Measurements from ENCODE around the gene RGS7. TPM values are rescaled to one million over a fixed set of nuclear protein-coding genes. Genes with fewer than 3 reads are reported as not detected.
"Not testable (repeated sequence)": the region's sequence is repeated elsewhere in the genome, so short reads cannot be mapped to it uniquely, and the experiment has no call there.

The RGS7 gene
- total RNA-seq, 2 donors from 2014 or later = not detected

- peaks cover 16% of the 10 kb centered on the region for H3K9me3 Mint-ChIP-seq
- H3K27ac Mint-ChIP-seq = no peak overlapping the region
- no peak overlapping the region for H3K4me3 Mint-ChIP-seq
These were observed 153.2 kb downstream of the RGS7 start for GRCh38 chr1:241203817-241204216.

GRCh38 chr1:241202401-241202800 is 154.6 kb downstream of the RGS7 start:
- DNase-seq (ENCODE audit: low spot score) = no peak
- H3K27ac Mint-ChIP-seq = no peak overlapping the region
- no peak overlapping the region for H3K4me3 Mint-ChIP-seq
- no peak for ATAC-seq
- peaks cover 3% of the 10 kb centered on the region for H3K36me3 Mint-ChIP-seq
- H3K9me3 Mint-ChIP-seq = peaks cover 16% of the 10 kb centered on the region
- no peaks in the 10 kb centered on the region for H3K4me1 Mint-ChIP-seq (ENCODE audit: low read depth in 2 of 2)
- H3K27me3 Mint-ChIP-seq = no peaks in the 10 kb centered on the region

More at GRCh38 chr1:241203817-241204216, 153.2 kb downstream of the RGS7 start:
- Mint-ChIP-seq H3K4me1 (ENCODE audit: low read depth in 2 of 2) (no peaks in the 10 kb centered on the region), H3K27me3 (no peaks in the 10 kb centered on the region), H3K36me3 (peaks cover 4% of the 10 kb centered on the region)
- DNase-seq (ENCODE audit: low spot score) (no peak), ATAC-seq (no peak)

GRCh38 chr1:241186716-241187115 is 170.3 kb downstream of the RGS7 start:
- no peaks in the 10 kb centered on the region for H3K27me3 Mint-ChIP-seq
- DNase-seq (ENCODE audit: low spot score) = no peak
- H3K4me1 Mint-ChIP-seq (ENCODE audit: low read depth in 2 of 2) = no peaks in the 10 kb centered on the region
- no peak overlapping the region for H3K27ac Mint-ChIP-seq
- H3K4me3 Mint-ChIP-seq = no peak overlapping the region
- peaks cover 2% of the 10 kb centered on the region for H3K9me3 Mint-ChIP-seq
- H3K36me3 Mint-ChIP-seq = peaks cover 9% of the 10 kb centered on the region
- no peak for ATAC-seq

- Mint-ChIP-seq H3K36me3 (peaks cover 14% of the 10 kb centered on the region), H3K27ac (no peak overlapping the region), H3K9me3 (peaks cover 20% of the 10 kb centered on the region), H3K4me1 (ENCODE audit: low read depth in 2 of 2) (no peaks in the 10 kb centered on the region), H3K4me3 (no peak overlapping the region), H3K27me3 (no peaks in the 10 kb centered on the region)
- ATAC-seq = no peak
- DNase-seq (ENCODE audit: low spot score) = no peak
These were observed 175.0 kb downstream of the RGS7 start for GRCh38 chr1:241181971-241182370.

GRCh38 chr1:241181471-241181870 is 175.5 kb downstream of the RGS7 start:
- Mint-ChIP-seq H3K9me3 (peaks cover 21% of the 10 kb centered on the region), H3K27me3 (no peaks in the 10 kb centered on the region), H3K36me3 (peaks cover 17% of the 10 kb centered on the region), H3K27ac (no peak overlapping the region), H3K4me1 (ENCODE audit: low read depth in 2 of 2) (no peaks in the 10 kb centered on the region), H3K4me3 (no peak overlapping the region)
- DNase-seq (ENCODE audit: low spot score) (no peak), ATAC-seq (no peak)

GRCh38 chr1:241180569-241180968 is 176.4 kb downstream of the RGS7 start:
- ATAC-seq (no peak), DNase-seq (ENCODE audit: low spot score) (no peak)
- H3K4me3 Mint-ChIP-seq = no peak overlapping the region
- no peaks in the 10 kb centered on the region for H3K27me3 Mint-ChIP-seq
- peaks cover 22% of the 10 kb centered on the region for H3K9me3 Mint-ChIP-seq
- H3K4me1 Mint-ChIP-seq (ENCODE audit: low read depth in 2 of 2) = no peaks in the 10 kb centered on the region
- peaks cover 17% of the 10 kb centered on the region for H3K36me3 Mint-ChIP-seq
- no peak overlapping the region for H3K27ac Mint-ChIP-seq

- Mint-ChIP-seq H3K27me3 (no peaks in the 10 kb centered on the region), H3K36me3 (peaks cover 9% of the 10 kb centered on the region), H3K9me3 (peaks cover 23% of the 10 kb centered on the region), H3K4me1 (ENCODE audit: low read depth in 2 of 2) (no peaks in the 10 kb centered on the region), H3K27ac (no peak overlapping the region), H3K4me3 (no peak overlapping the region)
- ATAC-seq (no peak), DNase-seq (ENCODE audit: low spot score) (no peak)
These were observed 179.3 kb downstream of the RGS7 start for GRCh38 chr1:241177660-241178059.

GRCh38 chr1:241172486-241172885 is 184.5 kb downstream of the RGS7 start:
- ATAC-seq (no peak), DNase-seq (ENCODE audit: low spot score) (no peak)
- peaks cover 9% of the 10 kb centered on the region for H3K36me3 Mint-ChIP-seq

GRCh38 chr1:241171991-241172390 is 185.0 kb downstream of the RGS7 start:
- Mint-ChIP-seq H3K36me3 (peaks cover 4% of the 10 kb centered on the region), H3K4me1 (ENCODE audit: low read depth in 2 of 2) (no peaks in the 10 kb centered on the region), H3K9me3 (peaks cover 9% of the 10 kb centered on the region), H3K27me3 (no peaks in the 10 kb centered on the region), H3K27ac (no peak overlapping the region), H3K4me3 (no peak overlapping the region)
- no peak for ATAC-seq
- no peak for DNase-seq (ENCODE audit: low spot score)

More at GRCh38 chr1:241172486-241172885, 184.5 kb downstream of the RGS7 start:
- no peak overlapping the region for H3K4me3 Mint-ChIP-seq
- H3K9me3 Mint-ChIP-seq = peaks cover 12% of the 10 kb centered on the region
- H3K4me1 Mint-ChIP-seq (ENCODE audit: low read depth in 2 of 2) = no peaks in the 10 kb centered on the region
- no peaks in the 10 kb centered on the region for H3K27me3 Mint-ChIP-seq
- H3K27ac Mint-ChIP-seq = no peak overlapping the region

- no peak overlapping the region for H3K27ac Mint-ChIP-seq
- H3K27me3 Mint-ChIP-seq = no peaks in the 10 kb centered on the region
- no peaks in the 10 kb centered on the region for H3K36me3 Mint-ChIP-seq
- H3K9me3 Mint-ChIP-seq = peaks cover 19% of the 10 kb centered on the region
- no peak overlapping the region for H3K4me3 Mint-ChIP-seq
- ATAC-seq = no peak
- DNase-seq (ENCODE audit: low spot score) = no peak
- no peaks in the 10 kb centered on the region for H3K4me1 Mint-ChIP-seq (ENCODE audit: low read depth in 2 of 2)
These were observed 189.8 kb downstream of the RGS7 start for GRCh38 chr1:241167121-241167630.

GRCh38 chr1:241166625-241167024 is 190.4 kb downstream of the RGS7 start:
- no peak overlapping the region for H3K4me3 Mint-ChIP-seq
- no peak overlapping the region for H3K27ac Mint-ChIP-seq
- ATAC-seq (no peak), DNase-seq (ENCODE audit: low spot score) (no peak)
- no peaks in the 10 kb centered on the region for H3K27me3 Mint-ChIP-seq
- no peaks in the 10 kb centered on the region for H3K4me1 Mint-ChIP-seq (ENCODE audit: low read depth in 2 of 2)
- H3K9me3 Mint-ChIP-seq = peaks cover 19% of the 10 kb centered on the region
- no peaks in the 10 kb centered on the region for H3K36me3 Mint-ChIP-seq

GRCh38 chr1:241165256-241165655 is 191.7 kb downstream of the RGS7 start:
- ATAC-seq; H3K4me3 Mint-ChIP-seq; H3K27ac Mint-ChIP-seq; H3K4me1 Mint-ChIP-seq (ENCODE audit: low read depth in 2 of 2); H3K36me3 Mint-ChIP-seq; H3K27me3 Mint-ChIP-seq; DNase-seq (ENCODE audit: low spot score): not testable (repeated sequence)
- H3K9me3 Mint-ChIP-seq = peaks cover 18% of the 10 kb centered on the region

- H3K27ac Mint-ChIP-seq = no peak overlapping the region
These were observed 193.6 kb downstream of the RGS7 start for GRCh38 chr1:241163363-241163762.

GRCh38 chr1:241161188-241161689 is 195.8 kb downstream of the RGS7 start:
- Mint-ChIP-seq H3K9me3 (peaks cover 16% of the 10 kb centered on the region), H3K27me3 (no peaks in the 10 kb centered on the region), H3K4me1 (ENCODE audit: low read depth in 2 of 2) (no peaks in the 10 kb centered on the region), H3K4me3 (no peak overlapping the region), H3K27ac (no peak overlapping the region), H3K36me3 (no peaks in the 10 kb centered on the region)
- ATAC-seq (no peak), DNase-seq (ENCODE audit: low spot score) (no peak)

More at GRCh38 chr1:241163363-241163762, 193.6 kb downstream of the RGS7 start:
- no peak overlapping the region for H3K4me3 Mint-ChIP-seq
- ATAC-seq (no peak), DNase-seq (ENCODE audit: low spot score) (no peak)
- H3K9me3 Mint-ChIP-seq = peaks cover 16% of the 10 kb centered on the region
- H3K4me1 Mint-ChIP-seq (ENCODE audit: low read depth in 2 of 2) = no peaks in the 10 kb centered on the region
- H3K36me3 Mint-ChIP-seq = no peaks in the 10 kb centered on the region
- no peaks in the 10 kb centered on the region for H3K27me3 Mint-ChIP-seq

- no peaks in the 10 kb centered on the region for H3K27me3 Mint-ChIP-seq
- H3K4me1 Mint-ChIP-seq (ENCODE audit: low read depth in 2 of 2) = no peaks in the 10 kb centered on the region
- H3K36me3 Mint-ChIP-seq = no peaks in the 10 kb centered on the region
- H3K9me3 Mint-ChIP-seq = peaks cover 17% of the 10 kb centered on the region
- no peak for DNase-seq (ENCODE audit: low spot score)
- H3K27ac Mint-ChIP-seq = no peak overlapping the region
- ATAC-seq = no peak
- no peak overlapping the region for H3K4me3 Mint-ChIP-seq
These were observed 199.6 kb downstream of the RGS7 start for GRCh38 chr1:241157435-241157834.

Measured in natural killer cell treated with Interleukin-12 subunit alpha and Interleukin-12 subunit beta and Interleukin-15 and Interleukin-18, amount 100 ng/mL, for 72 hours (primary cell).